HCT116 (cell line): ENCODE measurements around the gene CGB7.
"Not testable (repeated sequence)": the region's sequence is repeated elsewhere in the genome, so short reads cannot be mapped to it uniquely, and the experiment has no call there.

Experiments
- EZH2 ChIP-seq: fragments of 200-600 bp; sonication (generic); IDR thresholded peaks from 2 replicates; pipeline ENCODE4 v1.6.1; 2017; ENCODE audit warnings: antibody characterized with exemption, mixed run types
- EZH2phosphoT487 ChIP-seq: fragments of 200-600 bp; IDR thresholded peaks from 2 replicates; pipeline ENCODE4 v1.6.1; 2018; ENCODE audit warnings: antibody characterized with exemption, borderline replicate concordance
- POLR2A ChIP-seq: IDR thresholded peaks from 2 replicates; pipeline ENCODE4 v1.7.0; 2011; ENCODE audit warnings: borderline replicate concordance; ENCODE audit not compliant: insufficient read depth, insufficient read length; ENCODE audit errors: extremely low read depth
- POLR2AphosphoS5 ChIP-seq: IDR thresholded peaks from 2 replicates; pipeline ENCODE4 v1.6.1; 2011; ENCODE audit warnings: mild to moderate bottlenecking, low read depth, low read length, moderate library complexity
- TCF7L2 ChIP-seq: IDR thresholded peaks from 2 replicates; pipeline ENCODE4 v1.7.0; 2011; ENCODE audit warnings: borderline replicate concordance, inconsistent platforms; ENCODE audit not compliant: insufficient read depth, insufficient read length; ENCODE audit errors: extremely low read depth
- TF ChIP-seq, protein P1 (sequence below), 3 experiments: fragments of 200-600 bp in 1 of 3; sonication (generic) in 1 of 3; IDR thresholded peaks in 2 of 3; conservative IDR thresholded peaks in 1 of 3; 2 replicates each; pipeline ENCODE4 v1.5.1; 2012 to 2017; ENCODE audit warnings: low read depth in 2 of 3, low read length in 2 of 3, antibody characterized with exemption in 1 of 3, borderline replicate concordance in 1 of 3, control low read depth in 1 of 3, mild to moderate bottlenecking in 1 of 3, mixed read lengths in 1 of 3, mixed run types in 1 of 3, moderate library complexity in 1 of 3; ENCODE audit not compliant: insufficient read depth in 1 of 3
- TF ChIP-seq, protein P2 (sequence below): IDR thresholded peaks from 2 replicates; pipeline ENCODE4 v1.6.1; 2012
- TF ChIP-seq, protein P3 (sequence below): IDR thresholded peaks from 2 replicates; pipeline ENCODE4 v1.6.1; 2011; ENCODE audit warnings: mild to moderate bottlenecking, low read length, moderate library complexity; ENCODE audit not compliant: insufficient replicate concordance; ENCODE audit errors: extremely low read depth
- TF ChIP-seq, protein P4 (sequence below): IDR thresholded peaks from 2 replicates; pipeline ENCODE4 v1.6.1; 2012; ENCODE audit warnings: low read depth

DNA sequence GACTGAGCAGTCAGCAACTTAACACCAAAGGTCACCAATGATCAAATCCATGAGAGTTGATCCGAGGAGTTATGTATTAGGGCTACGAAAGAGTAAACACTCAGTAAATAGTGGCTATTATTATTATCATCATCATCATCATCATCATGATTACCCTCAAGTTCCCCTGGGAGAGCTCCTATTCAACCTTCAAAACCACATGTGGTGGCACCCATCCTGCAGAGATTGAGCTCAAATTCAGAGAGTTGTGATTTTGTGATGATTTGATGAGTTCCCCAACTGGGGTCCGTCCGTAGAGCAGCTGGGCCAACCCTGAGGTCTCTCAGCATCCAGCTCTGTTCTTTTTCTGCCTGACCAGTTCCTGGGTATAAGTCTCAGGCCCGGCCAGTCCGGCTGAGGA is 32.5 kb downstream of the CGB7 start:
- TF ChIP-seq, protein P1, sequence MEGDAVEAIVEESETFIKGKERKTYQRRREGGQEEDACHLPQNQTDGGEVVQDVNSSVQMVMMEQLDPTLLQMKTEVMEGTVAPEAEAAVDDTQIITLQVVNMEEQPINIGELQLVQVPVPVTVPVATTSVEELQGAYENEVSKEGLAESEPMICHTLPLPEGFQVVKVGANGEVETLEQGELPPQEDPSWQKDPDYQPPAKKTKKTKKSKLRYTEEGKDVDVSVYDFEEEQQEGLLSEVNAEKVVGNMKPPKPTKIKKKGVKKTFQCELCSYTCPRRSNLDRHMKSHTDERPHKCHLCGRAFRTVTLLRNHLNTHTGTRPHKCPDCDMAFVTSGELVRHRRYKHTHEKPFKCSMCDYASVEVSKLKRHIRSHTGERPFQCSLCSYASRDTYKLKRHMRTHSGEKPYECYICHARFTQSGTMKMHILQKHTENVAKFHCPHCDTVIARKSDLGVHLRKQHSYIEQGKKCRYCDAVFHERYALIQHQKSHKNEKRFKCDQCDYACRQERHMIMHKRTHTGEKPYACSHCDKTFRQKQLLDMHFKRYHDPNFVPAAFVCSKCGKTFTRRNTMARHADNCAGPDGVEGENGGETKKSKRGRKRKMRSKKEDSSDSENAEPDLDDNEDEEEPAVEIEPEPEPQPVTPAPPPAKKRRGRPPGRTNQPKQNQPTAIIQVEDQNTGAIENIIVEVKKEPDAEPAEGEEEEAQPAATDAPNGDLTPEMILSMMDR (IDR thresholded peaks at IDR 0.05 in 2 of 3, conservative IDR thresholded peaks at IDR 0.05 in 1 of 3; ENCODE audit: borderline replicate concordance in 1 of 3, insufficient read depth in 1 of 3, low read depth in 2 of 3, low read length in 2 of 3), result not testable (repeated sequence)
- TF ChIP-seq, protein P2, sequence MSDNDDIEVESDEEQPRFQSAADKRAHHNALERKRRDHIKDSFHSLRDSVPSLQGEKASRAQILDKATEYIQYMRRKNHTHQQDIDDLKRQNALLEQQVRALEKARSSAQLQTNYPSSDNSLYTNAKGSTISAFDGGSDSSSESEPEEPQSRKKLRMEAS, result not testable (repeated sequence)
- TF ChIP-seq EZH2phosphoT487, POLR2A, EZH2, POLR2AphosphoS5, TCF7L2: not testable (repeated sequence)
- TF ChIP-seq, protein P3, sequence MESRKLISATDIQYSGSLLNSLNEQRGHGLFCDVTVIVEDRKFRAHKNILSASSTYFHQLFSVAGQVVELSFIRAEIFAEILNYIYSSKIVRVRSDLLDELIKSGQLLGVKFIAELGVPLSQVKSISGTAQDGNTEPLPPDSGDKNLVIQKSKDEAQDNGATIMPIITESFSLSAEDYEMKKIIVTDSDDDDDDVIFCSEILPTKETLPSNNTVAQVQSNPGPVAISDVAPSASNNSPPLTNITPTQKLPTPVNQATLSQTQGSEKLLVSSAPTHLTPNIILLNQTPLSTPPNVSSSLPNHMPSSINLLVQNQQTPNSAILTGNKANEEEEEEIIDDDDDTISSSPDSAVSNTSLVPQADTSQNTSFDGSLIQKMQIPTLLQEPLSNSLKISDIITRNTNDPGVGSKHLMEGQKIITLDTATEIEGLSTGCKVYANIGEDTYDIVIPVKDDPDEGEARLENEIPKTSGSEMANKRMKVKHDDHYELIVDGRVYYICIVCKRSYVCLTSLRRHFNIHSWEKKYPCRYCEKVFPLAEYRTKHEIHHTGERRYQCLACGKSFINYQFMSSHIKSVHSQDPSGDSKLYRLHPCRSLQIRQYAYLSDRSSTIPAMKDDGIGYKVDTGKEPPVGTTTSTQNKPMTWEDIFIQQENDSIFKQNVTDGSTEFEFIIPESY, result not testable (repeated sequence)
- TF ChIP-seq, protein P4, sequence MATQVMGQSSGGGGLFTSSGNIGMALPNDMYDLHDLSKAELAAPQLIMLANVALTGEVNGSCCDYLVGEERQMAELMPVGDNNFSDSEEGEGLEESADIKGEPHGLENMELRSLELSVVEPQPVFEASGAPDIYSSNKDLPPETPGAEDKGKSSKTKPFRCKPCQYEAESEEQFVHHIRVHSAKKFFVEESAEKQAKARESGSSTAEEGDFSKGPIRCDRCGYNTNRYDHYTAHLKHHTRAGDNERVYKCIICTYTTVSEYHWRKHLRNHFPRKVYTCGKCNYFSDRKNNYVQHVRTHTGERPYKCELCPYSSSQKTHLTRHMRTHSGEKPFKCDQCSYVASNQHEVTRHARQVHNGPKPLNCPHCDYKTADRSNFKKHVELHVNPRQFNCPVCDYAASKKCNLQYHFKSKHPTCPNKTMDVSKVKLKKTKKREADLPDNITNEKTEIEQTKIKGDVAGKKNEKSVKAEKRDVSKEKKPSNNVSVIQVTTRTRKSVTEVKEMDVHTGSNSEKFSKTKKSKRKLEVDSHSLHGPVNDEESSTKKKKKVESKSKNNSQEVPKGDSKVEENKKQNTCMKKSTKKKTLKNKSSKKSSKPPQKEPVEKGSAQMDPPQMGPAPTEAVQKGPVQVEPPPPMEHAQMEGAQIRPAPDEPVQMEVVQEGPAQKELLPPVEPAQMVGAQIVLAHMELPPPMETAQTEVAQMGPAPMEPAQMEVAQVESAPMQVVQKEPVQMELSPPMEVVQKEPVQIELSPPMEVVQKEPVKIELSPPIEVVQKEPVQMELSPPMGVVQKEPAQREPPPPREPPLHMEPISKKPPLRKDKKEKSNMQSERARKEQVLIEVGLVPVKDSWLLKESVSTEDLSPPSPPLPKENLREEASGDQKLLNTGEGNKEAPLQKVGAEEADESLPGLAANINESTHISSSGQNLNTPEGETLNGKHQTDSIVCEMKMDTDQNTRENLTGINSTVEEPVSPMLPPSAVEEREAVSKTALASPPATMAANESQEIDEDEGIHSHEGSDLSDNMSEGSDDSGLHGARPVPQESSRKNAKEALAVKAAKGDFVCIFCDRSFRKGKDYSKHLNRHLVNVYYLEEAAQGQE, result not testable (repeated sequence)
